Measurements from ENCODE around the gene CACNA1A. TPM values are rescaled to one million over a fixed set of nuclear protein-coding genes. Genes with fewer than 3 reads are reported as not detected.

The CACNA1A gene
- total and polyA plus RNA-seq, 2 of the 13 experiments (the other 11 are each of a cell fraction or from before 2014, with no cell fraction given): not detected

DNA sequence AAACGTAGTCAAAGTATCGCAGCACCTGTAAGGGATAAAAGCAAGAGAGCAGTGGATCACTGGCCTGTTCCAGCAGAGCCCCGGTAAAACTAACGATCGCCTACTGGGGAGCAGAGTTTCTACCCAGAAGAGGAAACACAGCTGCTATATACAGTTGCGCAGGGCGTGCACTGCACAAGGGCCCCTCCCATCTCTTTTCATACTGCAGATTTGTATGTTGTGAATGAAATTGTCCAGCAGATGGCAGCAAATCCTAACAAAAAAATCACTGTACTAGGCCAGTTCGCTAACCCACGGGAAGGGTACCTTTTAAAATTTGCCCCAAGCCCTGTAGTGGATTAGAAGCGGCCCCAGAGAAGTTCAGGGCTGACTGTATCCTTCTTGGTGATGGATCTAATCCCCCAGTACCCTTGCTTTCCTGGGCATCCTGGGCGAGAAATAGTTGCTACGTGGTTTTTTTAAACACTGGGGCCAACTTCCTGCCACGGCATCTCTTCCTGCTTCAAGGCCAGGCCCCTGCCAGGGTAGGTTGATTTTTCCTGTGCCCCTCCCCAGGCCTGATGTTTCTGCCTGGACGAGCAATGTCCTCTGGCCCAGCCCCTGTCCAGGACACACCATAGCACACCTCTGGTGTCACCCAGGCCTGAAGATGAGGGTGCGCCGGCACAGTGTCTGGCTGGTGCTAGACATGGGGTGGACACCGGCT is 229.0 kb downstream of the CACNA1A start (continued):
- TF ChIP-seq, protein P1, sequence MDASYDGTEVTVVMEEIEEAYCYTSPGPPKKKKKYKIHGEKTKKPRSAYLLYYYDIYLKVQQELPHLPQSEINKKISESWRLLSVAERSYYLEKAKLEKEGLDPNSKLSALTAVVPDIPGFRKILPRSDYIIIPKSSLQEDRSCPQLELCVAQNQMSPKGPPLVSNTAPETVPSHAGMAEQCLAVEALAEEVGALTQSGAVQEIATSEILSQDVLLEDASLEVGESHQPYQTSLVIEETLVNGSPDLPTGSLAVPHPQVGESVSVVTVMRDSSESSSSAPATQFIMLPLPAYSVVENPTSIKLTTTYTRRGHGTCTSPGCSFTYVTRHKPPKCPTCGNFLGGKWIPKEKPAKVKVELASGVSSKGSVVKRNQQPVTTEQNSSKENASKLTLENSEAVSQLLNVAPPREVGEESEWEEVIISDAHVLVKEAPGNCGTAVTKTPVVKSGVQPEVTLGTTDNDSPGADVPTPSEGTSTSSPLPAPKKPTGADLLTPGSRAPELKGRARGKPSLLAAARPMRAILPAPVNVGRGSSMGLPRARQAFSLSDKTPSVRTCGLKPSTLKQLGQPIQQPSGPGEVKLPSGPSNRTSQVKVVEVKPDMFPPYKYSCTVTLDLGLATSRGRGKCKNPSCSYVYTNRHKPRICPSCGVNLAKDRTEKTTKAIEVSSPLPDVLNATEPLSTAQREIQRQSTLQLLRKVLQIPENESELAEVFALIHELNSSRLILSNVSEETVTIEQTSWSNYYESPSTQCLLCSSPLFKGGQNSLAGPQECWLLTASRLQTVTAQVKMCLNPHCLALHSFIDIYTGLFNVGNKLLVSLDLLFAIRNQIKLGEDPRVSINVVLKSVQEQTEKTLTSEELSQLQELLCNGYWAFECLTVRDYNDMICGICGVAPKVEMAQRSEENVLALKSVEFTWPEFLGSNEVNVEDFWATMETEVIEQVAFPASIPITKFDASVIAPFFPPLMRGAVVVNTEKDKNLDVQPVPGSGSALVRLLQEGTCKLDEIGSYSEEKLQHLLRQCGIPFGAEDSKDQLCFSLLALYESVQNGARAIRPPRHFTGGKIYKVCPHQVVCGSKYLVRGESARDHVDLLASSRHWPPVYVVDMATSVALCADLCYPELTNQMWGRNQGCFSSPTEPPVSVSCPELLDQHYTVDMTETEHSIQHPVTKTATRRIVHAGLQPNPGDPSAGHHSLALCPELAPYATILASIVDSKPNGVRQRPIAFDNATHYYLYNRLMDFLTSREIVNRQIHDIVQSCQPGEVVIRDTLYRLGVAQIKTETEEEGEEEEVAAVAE (CRISPR knock-in tag; IDR thresholded peaks at IDR 0.05; ENCODE audit: borderline replicate concordance): no peak
- TF ChIP-seq KLF12 (CRISPR knock-in tag; IDR thresholded peaks at IDR 0.05; ENCODE audit: borderline replicate concordance) (peak; percentile 89; the same call in 1 of the 2 replicates), SMC3 (IDR thresholded peaks at IDR 0.05; ENCODE audit: low read length) (peak; percentile 72), ZNF740 (CRISPR knock-in tag; IDR thresholded peaks at IDR 0.05) (0 out of 2 replicates have a peak, but pooled peaks have one; percentile 19), MATR3 (CRISPR knock-in tag; IDR thresholded peaks at IDR 0.05) (no peak), ZNF3 (CRISPR knock-in tag; IDR thresholded peaks at IDR 0.05) (peak; percentile 59; the same call in 1 of the 2 replicates), IKZF5 (CRISPR knock-in tag; IDR thresholded peaks at IDR 0.05) (no peak), ELF3 (CRISPR knock-in tag; IDR thresholded peaks at IDR 0.05) (0 out of 2 replicates have a peak, but pooled peaks have one; percentile 25), HDAC2 (CRISPR knock-in tag; IDR thresholded peaks at IDR 0.05) (0 out of 2 replicates have a peak, but pooled peaks have one; percentile 60), CTCF (CRISPR knock-in tag; IDR thresholded peaks at IDR 0.05) (peak; percentile 78), ZNF629 (CRISPR knock-in tag; conservative IDR thresholded peaks at IDR 0.05) (peak; percentile 81), SAFB2 (CRISPR knock-in tag; IDR thresholded peaks at IDR 0.05; ENCODE audit: borderline replicate concordance, low read depth) (0 out of 2 replicates have a peak, but pooled peaks have one; percentile 39), ZNF580 (CRISPR knock-in tag; IDR thresholded peaks at IDR 0.05; ENCODE audit: borderline replicate concordance, low read depth) (0 out of 2 replicates have a peak, but pooled peaks have one; percentile 13), ARID3A (IDR thresholded peaks at IDR 0.05; ENCODE audit: low read depth, low read length) (0 out of 2 replicates have a peak, but pooled peaks have one; percentile 19), SP1 (IDR thresholded peaks at IDR 0.05) (no peak), SP1 (CRISPR knock-in tag; IDR thresholded peaks at IDR 0.05) (peak; percentile 53; the same call in 1 of the 2 replicates), XRCC5 (optimal IDR thresholded peaks at IDR 0.05; ENCODE audit: low read length) (peak; percentile 29), ZNF264 (CRISPR knock-in tag; IDR thresholded peaks at IDR 0.05) (0 out of 2 replicates have a peak, but pooled peaks have one; percentile 48), ZBTB42 (CRISPR knock-in tag; IDR thresholded peaks at IDR 0.05) (no peak), SALL1 (CRISPR knock-in tag; IDR thresholded peaks at IDR 0.05) (no peak), KLF6 (CRISPR knock-in tag; IDR thresholded peaks at IDR 0.05) (no peak)

Measured in HepG2 (cell line).